Measurements from ENCODE around the gene PVALB. TPM values are rescaled to one million over a fixed set of nuclear protein-coding genes. Genes with fewer than 3 reads are reported as not detected.

PVALB gene, protein sequence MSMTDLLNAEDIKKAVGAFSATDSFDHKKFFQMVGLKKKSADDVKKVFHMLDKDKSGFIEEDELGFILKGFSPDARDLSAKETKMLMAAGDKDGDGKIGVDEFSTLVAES
- total RNA-seq (ENCODE audit: unreplicated experiment): not detected
- long read RNA-seq: 0 reads

DNA sequence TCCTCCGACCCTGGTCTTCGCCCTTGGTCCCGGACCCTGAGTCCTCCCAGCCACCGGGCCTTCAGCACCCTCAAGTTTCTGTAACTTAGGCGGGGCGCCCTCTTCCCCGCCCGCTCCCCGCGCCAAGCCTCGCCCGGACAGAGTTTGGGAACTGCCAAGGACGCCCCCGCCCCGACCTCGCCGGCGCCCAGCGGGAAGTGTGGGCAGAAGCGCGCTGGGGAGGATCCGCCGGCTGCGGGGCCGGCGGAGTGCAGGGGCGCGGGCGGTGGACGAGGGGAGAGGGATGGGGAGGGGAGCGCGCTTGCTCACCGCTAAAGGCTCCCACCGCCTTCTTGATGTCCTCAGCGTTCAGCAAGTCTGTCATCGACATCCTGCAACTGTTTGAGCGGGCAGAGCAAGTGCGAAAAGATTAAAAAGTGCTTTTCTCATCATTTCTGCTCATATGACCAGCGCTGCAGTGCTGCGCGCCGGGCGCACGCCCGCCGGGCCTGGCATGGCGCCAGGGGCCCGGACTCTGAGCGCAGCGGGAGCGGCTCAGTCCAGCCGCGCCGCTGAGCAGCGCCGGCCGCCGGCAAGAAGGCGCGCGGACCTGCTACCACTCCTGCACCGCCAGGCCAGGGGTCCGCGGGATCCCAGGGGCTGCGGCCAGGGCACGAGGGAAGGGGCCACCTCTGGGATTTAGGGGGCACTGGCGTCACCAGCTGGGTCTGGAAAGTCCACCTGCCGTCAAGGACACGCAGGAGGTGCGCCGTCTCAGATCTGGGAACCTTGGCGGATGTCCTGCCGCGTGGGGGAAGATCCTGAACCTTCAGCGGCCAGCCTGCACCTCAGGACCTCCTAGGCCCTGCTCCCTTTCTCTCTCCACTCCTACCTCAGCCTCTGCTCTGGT lies at the start of gene PVALB:
Gene PVALB, minus strand, starts transcription at position 400 of the 889 bp plus-strand sequence. Its CDS starts 30 bp downstream, at position 370.
- no peak within 1 kb of the TSS for H3K4me3 Mint-ChIP-seq (ENCODE audit: unreplicated experiment)
- no peak for TF ChIP-seq CTCF (IDR thresholded peaks at IDR 0.05; ENCODE audit: unreplicated experiment)
- no peaks in the 10 kb centered on the region for H3K9me3 Mint-ChIP-seq (ENCODE audit: unreplicated experiment)
- H3K36me3 Mint-ChIP-seq (ENCODE audit: low read depth, unreplicated experiment): no peaks in the 10 kb centered on the region
- peak; percentile 45 for DNase-seq (ENCODE audit: low spot score)
- H3K27me3 Mint-ChIP-seq (ENCODE audit: unreplicated experiment): peaks cover 36% of the 10 kb centered on the region
- H3K4me1 Mint-ChIP-seq (ENCODE audit: unreplicated experiment): peaks cover 27% of the 10 kb centered on the region
- H3K27ac Mint-ChIP-seq (ENCODE audit: unreplicated experiment): no peak within 1 kb of the TSS

GRCh38 chr22:36865346-36865745 lies 48.5 kb upstream of the PVALB start:
- no peak overlapping the region for H3K27ac Mint-ChIP-seq (ENCODE audit: unreplicated experiment)
- H3K4me1 Mint-ChIP-seq (ENCODE audit: unreplicated experiment): no peaks in the 10 kb centered on the region
- DNase-seq (ENCODE audit: low spot score): peak; percentile 28
- no peak overlapping the region for H3K4me3 Mint-ChIP-seq (ENCODE audit: unreplicated experiment)
- H3K27me3 Mint-ChIP-seq (ENCODE audit: unreplicated experiment): peaks cover 9% of the 10 kb centered on the region
- no peaks in the 10 kb centered on the region for H3K36me3 Mint-ChIP-seq (ENCODE audit: low read depth, unreplicated experiment)
- TF ChIP-seq CTCF (IDR thresholded peaks at IDR 0.05; ENCODE audit: unreplicated experiment): no peak
- H3K9me3 Mint-ChIP-seq (ENCODE audit: unreplicated experiment): no peaks in the 10 kb centered on the region

GRCh38 chr22:36864454-36865215 lies 47.8 kb upstream of the PVALB start:
- no peak for DNase-seq (ENCODE audit: low spot score)
- Mint-ChIP-seq H3K27me3 (ENCODE audit: unreplicated experiment) (peaks cover 9% of the 10 kb centered on the region), H3K4me3 (ENCODE audit: unreplicated experiment) (no peak overlapping the region), H3K4me1 (ENCODE audit: unreplicated experiment) (no peaks in the 10 kb centered on the region), H3K9me3 (ENCODE audit: unreplicated experiment) (no peaks in the 10 kb centered on the region), H3K36me3 (ENCODE audit: low read depth, unreplicated experiment) (no peaks in the 10 kb centered on the region), H3K27ac (ENCODE audit: unreplicated experiment) (no peak overlapping the region)
- no peak for TF ChIP-seq CTCF (IDR thresholded peaks at IDR 0.05; ENCODE audit: unreplicated experiment)

DNA sequence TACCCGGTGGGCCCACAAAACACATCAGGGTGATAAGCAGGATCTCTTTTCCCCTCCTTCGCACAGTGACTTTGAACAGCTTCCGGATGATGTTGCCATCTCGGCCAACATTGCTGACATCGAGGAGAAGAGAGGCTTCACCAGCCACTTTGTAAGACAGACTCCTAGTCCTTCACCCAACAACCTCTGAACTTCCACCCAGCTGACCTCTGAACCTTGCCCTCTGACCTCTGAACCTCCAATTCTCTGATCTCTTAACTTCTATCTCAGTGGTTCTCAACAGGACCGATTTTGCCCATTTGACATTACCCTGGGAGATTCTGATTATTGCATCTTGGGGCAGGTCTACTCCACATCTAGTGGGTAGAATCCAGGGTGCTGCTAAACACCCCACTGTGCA lies 47.1 kb upstream of the PVALB start:
- Mint-ChIP-seq H3K4me3 (ENCODE audit: unreplicated experiment) (no peak overlapping the region), H3K9me3 (ENCODE audit: unreplicated experiment) (no peaks in the 10 kb centered on the region), H3K27me3 (ENCODE audit: unreplicated experiment) (peaks cover 9% of the 10 kb centered on the region), H3K36me3 (ENCODE audit: low read depth, unreplicated experiment) (no peaks in the 10 kb centered on the region), H3K27ac (ENCODE audit: unreplicated experiment) (no peak overlapping the region), H3K4me1 (ENCODE audit: unreplicated experiment) (no peaks in the 10 kb centered on the region)
- TF ChIP-seq CTCF (IDR thresholded peaks at IDR 0.05; ENCODE audit: unreplicated experiment): no peak
- no peak for DNase-seq (ENCODE audit: low spot score)

Measured in endothelial cell (in vitro differentiated cells).